ENCODE data around the gene TACC2.

The TACC2 gene

GRCh38 chr10:122249303-122249850, 260.4 kb downstream of the TACC2 start:
- no peak for DNase-seq (ENCODE audit: low read depth)
- no peak for TF ChIP-seq CTCF (conservative IDR thresholded peaks at IDR 0.05; ENCODE audit: low read depth, low read length)
- H3K4me3 ChIP-seq (ENCODE audit: low read length), result no peak overlapping the region

GRCh38 chr10:122249991-122250750, 261.2 kb downstream of the TACC2 start:
- TF ChIP-seq CTCF (conservative IDR thresholded peaks at IDR 0.05; ENCODE audit: low read depth, low read length), result no peak
- DNase-seq (ENCODE audit: low read depth), result no peak
- no peak overlapping the region for H3K4me3 ChIP-seq (ENCODE audit: low read length)

- no peak overlapping the region for H3K4me3 ChIP-seq (ENCODE audit: low read length)
- TF ChIP-seq CTCF (conservative IDR thresholded peaks at IDR 0.05; ENCODE audit: low read depth, low read length), result no peak
- DNase-seq (ENCODE audit: low read depth), result no peak
Measured at GRCh38 chr10:122251459-122252255, 262.7 kb downstream of the TACC2 start.

GRCh38 chr10:122252805-122253204, 263.8 kb downstream of the TACC2 start:
- TF ChIP-seq CTCF (conservative IDR thresholded peaks at IDR 0.05; ENCODE audit: low read depth, low read length), result no peak
- H3K4me3 ChIP-seq (ENCODE audit: low read length), result no peak overlapping the region
- DNase-seq (ENCODE audit: low read depth), result no peak

- no peak overlapping the region for H3K4me3 ChIP-seq (ENCODE audit: low read length)
- no peak for DNase-seq (ENCODE audit: low read depth)
- no peak for TF ChIP-seq CTCF (conservative IDR thresholded peaks at IDR 0.05; ENCODE audit: low read depth, low read length)
Measured at GRCh38 chr10:122253605-122254004, 264.6 kb downstream of the TACC2 start.

GRCh38 chr10:122254831-122255230, 265.9 kb downstream of the TACC2 start:
- no peak for DNase-seq (ENCODE audit: low read depth)
- no peak for TF ChIP-seq CTCF (conservative IDR thresholded peaks at IDR 0.05; ENCODE audit: low read depth, low read length)
- no peak overlapping the region for H3K4me3 ChIP-seq (ENCODE audit: low read length)

Measured in retinal pigment epithelial cell (primary cell).